AG04449 (cell line): Measurements from ENCODE around the gene CASK.

Experiments used
- CTCF ChIA-PET: fragments of 350-600 bp; formaldehyde crosslinking; extraction: SDS; loops from one replicate; lab custom pipeline; 2021; ENCODE audit warnings: antibody characterized with exemption; lab: Yijun Ruan, JAX
- POLR2A ChIA-PET: fragments of 400-600, 350-600 bp; formaldehyde crosslinking; extraction: SDS; loops from one replicate; lab custom pipeline; 2020; ENCODE audit warnings: antibody characterized with exemption, inconsistent platforms; lab: Yijun Ruan, JAX
- DNase-seq: peaks from one replicate; pipeline ENCODE4 v3.0.0-alpha.2; 2010; ENCODE audit warnings: low read depth, low spot score
- H3K4me3 ChIP-seq: 2 replicates; pipeline ENCODE4 v1.5.1; 2011; ENCODE audit warnings: low read depth, mild to moderate bottlenecking, control low read depth, low read length
- CTCF ChIP-seq: IDR thresholded peaks from one replicate; pipeline ENCODE4 v1.5.1; 2011; ENCODE audit warnings: mild to moderate bottlenecking, moderate library complexity, low read length, control low read depth, inconsistent platforms; ENCODE audit not compliant: insufficient read depth; ENCODE audit errors: missing control alignments

Gene CASK

DNA sequence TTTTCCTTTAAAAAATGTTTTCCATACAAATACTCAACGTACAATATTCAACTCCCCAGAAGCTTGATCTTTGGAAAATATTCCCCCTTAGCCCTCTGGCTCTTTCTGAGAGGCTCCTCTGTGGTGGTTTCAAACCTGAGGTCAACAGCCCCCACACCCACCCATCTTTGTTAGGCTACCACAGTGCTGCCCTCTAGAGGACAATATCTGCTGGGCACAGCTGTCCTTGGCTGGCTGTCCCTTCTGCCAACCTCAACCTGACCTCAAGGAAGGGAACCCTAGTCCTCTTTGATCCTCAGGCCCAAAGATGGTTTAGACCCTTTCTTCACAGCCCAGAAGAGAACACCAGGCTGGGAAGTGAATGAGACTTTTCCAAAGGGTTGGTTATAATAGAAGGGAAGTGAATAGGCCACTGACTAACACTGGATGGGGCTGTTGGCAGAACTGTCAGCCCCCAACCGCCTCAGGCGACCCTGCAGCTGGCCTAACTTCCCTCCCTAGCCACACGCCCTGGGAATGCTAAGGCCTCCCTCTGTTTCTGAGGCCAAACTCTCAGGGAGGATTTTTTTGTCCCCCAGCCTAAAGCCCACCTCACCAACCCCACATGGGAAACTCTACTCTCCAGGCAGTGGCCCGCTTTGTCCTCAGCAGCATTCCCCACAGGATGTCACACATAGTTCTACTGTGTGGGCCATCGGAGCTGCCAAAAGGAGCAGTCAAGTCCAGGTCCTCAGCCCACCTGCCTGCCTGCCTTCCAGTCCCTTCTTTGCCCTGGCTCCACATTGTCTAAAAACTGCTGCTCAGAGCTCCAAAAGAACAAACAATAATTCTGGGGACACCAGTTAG, 441.9 kb downstream of the CASK start:
- no peak overlapping the region for H3K4me3 ChIP-seq
- TF ChIP-seq CTCF, result no peak
- ChIA-PET POLR2A (no interaction called here), CTCF (interaction anchor here (0.7 to 1.1 kb wide), 2 partner anchors 24 to 28 kb away, joined by 3 read pairs; no protein-coding TSS in a partner anchor)
- no peak for DNase-seq

DNA sequence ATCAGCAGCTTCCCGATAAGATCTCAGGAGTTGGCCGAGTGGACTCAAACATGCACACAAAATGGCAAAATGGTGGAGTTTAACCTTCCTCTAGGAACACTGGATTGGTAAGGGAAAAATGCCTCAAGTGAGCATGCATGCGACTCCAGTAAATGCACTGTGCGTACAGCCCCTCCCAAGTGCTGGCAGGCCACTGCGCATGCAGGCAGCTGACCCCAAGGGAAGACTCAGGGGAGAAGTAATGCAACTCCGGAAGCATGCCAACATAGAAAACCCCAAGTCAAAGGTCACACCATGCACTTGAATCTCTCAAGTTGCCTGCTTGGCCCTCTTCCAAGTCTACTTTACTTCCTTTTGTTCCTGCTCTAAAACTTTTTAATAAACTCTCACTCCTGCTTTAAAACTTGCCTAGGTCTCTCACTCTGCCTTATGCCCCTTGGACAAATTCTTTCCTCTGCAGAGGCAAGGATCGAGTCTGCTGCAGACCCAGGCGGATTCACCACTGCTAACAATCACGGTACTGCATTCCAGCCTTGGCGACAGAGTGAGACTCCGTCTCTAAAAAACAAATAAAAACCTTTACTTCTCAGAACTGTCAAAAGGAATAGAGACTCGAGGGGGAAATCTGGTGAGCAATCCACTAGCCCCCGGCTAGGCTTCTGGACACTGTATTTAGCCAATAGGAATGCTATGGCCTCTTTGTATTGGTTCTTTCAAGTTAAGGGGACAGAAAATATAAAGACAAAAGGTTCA, 442.7 kb downstream of the CASK start:
- TF ChIP-seq CTCF, result no peak
- DNase-seq, result no peak
- ChIA-PET POLR2A (no interaction called here), CTCF (interaction anchor here (0.7 to 1.1 kb wide), 2 partner anchors 23 to 27 kb away, joined by 3 read pairs; no protein-coding TSS in a partner anchor)
- H3K4me3 ChIP-seq, result no peak overlapping the region

GRCh38 chrX:41478381-41478911, 444.9 kb downstream of the CASK start:
- CTCF ChIA-PET, result no interaction called here
- H3K4me3 ChIP-seq, result no peak overlapping the region
- POLR2A ChIA-PET, result no interaction called here
- no peak for TF ChIP-seq CTCF
- no peak for DNase-seq

DNA sequence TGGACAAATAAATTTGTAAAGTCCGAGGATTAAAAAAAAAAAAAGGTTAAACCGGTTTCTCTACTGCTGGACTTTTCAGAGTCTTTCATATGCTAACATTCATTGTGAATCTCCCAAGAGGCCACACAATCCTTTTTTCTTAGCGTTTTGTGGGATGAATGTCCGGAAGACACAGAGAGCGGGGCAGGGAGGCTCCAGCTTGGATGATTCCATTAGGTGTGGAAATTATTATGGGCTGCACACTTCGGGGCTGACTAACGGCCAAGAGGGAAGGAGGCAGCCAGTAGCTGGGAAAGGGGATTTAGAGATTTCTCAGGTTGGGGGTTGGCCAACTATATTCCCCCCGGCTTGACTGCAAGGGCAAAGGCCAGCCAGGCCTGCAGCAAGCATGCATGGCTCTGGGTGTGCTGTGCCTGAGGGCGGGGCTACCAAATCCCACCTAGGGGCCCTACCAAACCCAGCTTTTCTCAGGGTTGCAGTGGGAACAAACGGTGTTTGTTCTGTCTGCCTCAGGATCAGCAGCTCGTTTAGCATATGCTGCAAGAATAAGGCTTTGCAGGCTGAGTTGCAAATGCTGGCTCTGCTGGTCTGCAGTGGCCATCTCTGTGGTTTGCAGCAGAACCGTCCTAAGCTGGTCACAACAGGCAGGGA, 447.6 kb downstream of the CASK start:
- no peak overlapping the region for H3K4me3 ChIP-seq
- no peak for TF ChIP-seq CTCF
- CTCF ChIA-PET, result no interaction called here
- DNase-seq, result no peak
- POLR2A ChIA-PET, result no interaction called here

- ChIA-PET CTCF (no interaction called here), POLR2A (no interaction called here)
- TF ChIP-seq CTCF, result no peak
- no peak for DNase-seq
- no peak overlapping the region for H3K4me3 ChIP-seq
Measured at GRCh38 chrX:41475191-41475590, 448.2 kb downstream of the CASK start.
